Sciatic nerve (tissue), 2 donors: ENCODE measurements around the gene GNG8. TPM values are rescaled to one million over a fixed set of nuclear protein-coding genes. Genes with fewer than 3 reads are reported as not detected.
A peak's percentile ranks its signal among the peaks of the same experiment; 100 is the strongest.
"Not testable (repeated sequence)": the region's sequence is repeated elsewhere in the genome, so short reads cannot be mapped to it uniquely, and the experiment has no call there.

Experiments used
- ATAC-seq: fragments of 200-7000 bp; cut with Tn5 transposase; one replicate; pipeline ENCODE4 v1.9.1; 2020; ENCODE audit warnings: mild to moderate bottlenecking, moderate library complexity
- DNase-seq: peaks from one replicate; pipeline ENCODE4 v3.0.0-alpha.2; 2020; ENCODE audit warnings: low spot score
- intact Hi-C: fragments of 100-400 bp; cut with DNase I; formaldehyde crosslinking; loops from one replicate; pipeline ENCODE4 v1.14.2; 2022
- total RNA-seq: library from RNA; stranded (reverse); fragmentation: NEBNext Ultra II Directional; extraction: Animal tissue kit (Norgen Biotek cat#: 25700); gene quantifications from one replicate; pipeline ENCODE4 v1.2.1, GENCODE V29; 2021
- donor health status: DM: no; HTN: no; CAD: no.
- donor health status: DM: no; HTN: no; CAD: no.

GNG8 gene
- total RNA-seq, 1 donor from 2014 or later = not detected

- intact Hi-C loops = no loop called here
- no peak for DNase-seq
- ATAC-seq = no peak
These were observed 13.3 kb upstream of the GNG8 start for GRCh38 chr19:46648961-46649960.

GRCh38 chr19:46648060-46648960, 12.3 kb upstream of the GNG8 start:
- intact Hi-C loops = no loop called here
- ATAC-seq = no peak
- DNase-seq = no peak

GRCh38 chr19:46646402-46646801, 10.4 kb upstream of the GNG8 start:
- no peak for DNase-seq
- ATAC-seq = no peak
- intact Hi-C loops = no loop called here

DNA sequence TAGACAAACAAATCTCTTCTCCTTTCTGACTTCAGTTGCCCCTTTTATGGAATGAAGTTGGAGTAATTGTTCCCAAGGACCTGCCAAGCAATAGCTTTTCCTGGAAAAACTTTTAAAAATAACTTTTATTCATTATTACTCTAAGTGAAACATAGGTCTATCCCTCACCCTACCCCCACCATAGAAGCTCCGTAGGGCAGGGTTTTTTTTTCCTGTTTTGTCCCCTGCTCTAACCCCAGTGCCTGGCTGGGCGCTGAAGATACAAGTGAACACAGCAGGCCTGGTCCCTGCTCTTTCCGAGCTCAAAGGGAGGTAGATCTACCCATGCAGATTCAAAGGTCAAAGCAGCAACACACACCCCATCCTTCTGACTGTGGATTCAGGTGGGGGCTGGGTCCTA, 8.7 kb upstream of the GNG8 start:
- intact Hi-C loops = no loop called here
- DNase-seq = no peak
- ATAC-seq = peak; percentile 83

DNA sequence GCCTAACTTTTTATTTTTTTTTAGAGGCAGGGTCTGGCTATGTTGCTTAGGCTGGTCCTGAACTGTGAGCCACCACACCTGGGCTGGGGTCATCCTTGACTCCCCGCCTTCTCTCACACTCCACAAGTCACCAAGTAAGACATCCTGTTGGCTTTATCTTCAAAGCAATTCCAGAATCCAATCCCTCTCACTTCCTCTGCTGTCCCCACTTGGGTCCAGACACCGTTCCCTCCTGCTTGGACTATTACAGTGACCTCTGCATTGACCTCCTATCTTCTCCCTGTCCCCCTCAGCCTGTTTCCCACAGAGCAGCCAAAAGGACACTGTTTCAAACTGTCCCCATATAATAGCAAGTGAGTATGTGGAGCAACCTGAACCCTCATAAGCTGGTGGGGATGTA, 4.7 kb upstream of the GNG8 start:
- no peak for DNase-seq
- no peak for ATAC-seq
- intact Hi-C loops = no loop called here

GRCh38 chr19:46639358-46640182, 3.6 kb upstream of the GNG8 start:
- intact Hi-C loops = no loop called here
- DNase-seq = peak; percentile 82
- peak; percentile 53 for ATAC-seq

DNA sequence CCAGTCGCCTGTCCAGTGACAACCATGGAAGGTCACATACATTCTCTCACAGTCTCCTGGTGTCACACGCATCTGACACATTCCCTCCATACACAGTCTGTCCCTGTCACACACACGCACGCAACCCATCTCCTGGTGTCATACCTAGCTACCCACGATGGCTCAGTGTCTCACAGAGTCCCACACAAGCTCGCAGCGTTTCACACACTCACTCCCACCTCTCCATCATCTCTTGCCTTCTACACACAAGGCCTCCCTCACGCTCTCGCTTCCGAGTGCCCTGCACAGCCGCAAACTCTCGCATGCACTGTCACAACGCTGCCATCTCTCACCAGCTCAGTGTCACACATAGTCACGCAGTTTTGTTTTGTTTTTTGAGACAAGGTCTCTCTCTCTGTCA, 1.2 kb upstream of the GNG8 start:
- ATAC-seq (no peak), DNase-seq (no peak)
- intact Hi-C loops = loop anchor here (2.0 kb wide), 1 partner anchor 28 kb away; no protein-coding TSS in a partner anchor

DNA sequence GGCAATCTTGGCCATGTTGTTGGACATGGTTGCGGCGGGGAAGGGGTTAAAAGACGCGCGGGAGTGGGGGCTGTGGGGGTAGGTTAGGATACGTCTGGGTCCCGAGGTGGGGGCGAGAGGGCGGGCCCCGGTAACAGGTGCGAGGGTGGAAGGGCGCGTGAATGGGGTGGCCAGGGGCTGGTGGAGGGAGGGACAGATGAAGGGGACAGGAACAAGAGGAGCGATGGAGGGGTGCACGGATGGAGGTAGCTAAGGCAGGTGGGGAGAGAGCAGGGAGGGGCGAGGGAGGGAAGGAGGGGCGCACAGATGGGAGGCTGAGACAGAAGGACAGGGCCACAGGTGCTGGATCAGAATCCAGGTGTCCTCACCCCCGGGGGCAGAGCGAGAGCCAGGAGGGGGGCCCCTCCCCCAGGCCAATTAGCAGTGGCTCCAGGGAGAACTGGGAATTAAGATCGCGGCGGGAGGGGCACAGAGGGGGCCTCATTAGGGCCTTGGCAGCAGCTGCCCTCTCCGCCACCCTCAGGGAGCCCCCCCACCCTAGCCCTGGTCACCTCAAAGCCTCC, 1.3 kb downstream of the GNG8 start:
- ATAC-seq = no peak
- intact Hi-C loops = no loop called here
- no peak for DNase-seq

- DNase-seq (peak; percentile 92), ATAC-seq (peak; percentile 71)
- intact Hi-C loops = no loop called here
These were observed 1.9 kb downstream of the GNG8 start for GRCh38 chr19:46634045-46634655.

DNA sequence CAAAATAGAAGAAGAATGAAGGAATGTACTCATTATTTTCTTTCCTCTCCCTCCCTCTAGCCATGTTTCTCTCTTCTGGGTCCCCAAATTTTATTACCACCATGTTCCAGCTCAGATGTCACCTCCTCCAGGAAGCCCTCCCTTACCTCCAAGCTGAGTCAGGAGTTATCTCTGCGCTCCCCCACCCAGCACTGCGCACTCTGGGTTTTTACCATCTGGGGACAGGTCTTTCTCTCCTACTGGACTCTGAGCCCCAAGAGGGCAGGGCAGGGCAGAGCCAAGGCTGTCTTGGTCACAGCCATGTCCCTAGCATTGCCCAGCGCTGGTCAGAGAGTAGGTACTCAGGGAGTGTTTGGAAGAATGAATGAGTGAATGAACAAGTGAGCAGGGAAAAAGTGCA, 2.9 kb downstream of the GNG8 start:
- no peak for ATAC-seq
- DNase-seq = no peak
- intact Hi-C loops = no loop called here

DNA sequence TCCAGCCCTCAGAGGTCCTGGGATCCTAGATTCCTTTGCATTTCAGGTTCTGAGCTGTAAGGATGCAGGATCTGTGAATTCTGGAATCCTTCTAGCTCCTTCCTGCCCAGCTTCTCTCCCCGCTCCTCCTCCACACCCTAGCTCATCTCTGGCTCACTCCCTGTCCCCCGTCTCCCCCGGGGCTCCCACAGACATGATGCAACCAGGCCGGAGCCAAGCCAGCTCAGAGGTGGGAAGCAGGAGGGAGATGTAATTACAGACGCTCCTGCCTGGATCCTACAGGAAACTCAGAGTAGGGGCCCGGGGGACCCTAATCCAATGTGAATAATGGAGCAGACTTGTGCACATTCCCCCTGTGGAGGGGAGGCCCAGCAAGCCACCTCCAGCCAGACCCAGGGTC, 4.5 kb downstream of the GNG8 start:
- intact Hi-C loops = no loop called here
- ATAC-seq (peak; percentile 33), DNase-seq (no peak)

GRCh38 chr19:46630586-46631205, 5.3 kb downstream of the GNG8 start:
- DNase-seq (no peak), ATAC-seq (no peak)
- intact Hi-C loops = no loop called here

DNA sequence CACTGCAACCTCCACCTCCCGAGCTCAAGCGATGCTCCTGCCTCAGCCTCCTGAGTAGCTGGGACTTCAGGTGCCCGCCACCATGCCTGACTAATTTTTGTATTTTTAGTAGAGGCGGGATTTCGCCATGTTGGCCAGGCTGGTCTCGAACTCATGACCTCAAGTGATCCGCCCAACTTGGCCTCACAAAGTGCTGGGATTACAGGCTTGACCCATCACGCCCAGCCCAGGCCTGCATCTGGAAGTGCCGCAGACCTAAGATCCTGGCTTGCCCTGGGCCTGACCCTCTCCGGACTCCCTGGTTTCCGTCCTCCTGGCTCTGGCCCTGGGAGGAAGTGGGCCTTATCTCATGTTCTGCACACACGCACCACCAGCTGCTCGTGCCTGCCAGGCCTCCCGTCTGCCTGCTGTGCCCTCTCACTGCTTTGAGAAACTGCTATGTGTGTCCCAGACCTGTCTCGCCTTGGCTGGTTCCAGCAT, 6.4 kb downstream of the GNG8 start:
- ATAC-seq = no peak
- intact Hi-C loops = no loop called here

GRCh38 chr19:46628970-46629369, 7.0 kb downstream of the GNG8 start:
- DNase-seq, ATAC-seq, intact Hi-C loops: not testable (repeated sequence)

More for the DNA sequence above, 6.4 kb downstream of the GNG8 start:
- DNase-seq = no peak

DNA sequence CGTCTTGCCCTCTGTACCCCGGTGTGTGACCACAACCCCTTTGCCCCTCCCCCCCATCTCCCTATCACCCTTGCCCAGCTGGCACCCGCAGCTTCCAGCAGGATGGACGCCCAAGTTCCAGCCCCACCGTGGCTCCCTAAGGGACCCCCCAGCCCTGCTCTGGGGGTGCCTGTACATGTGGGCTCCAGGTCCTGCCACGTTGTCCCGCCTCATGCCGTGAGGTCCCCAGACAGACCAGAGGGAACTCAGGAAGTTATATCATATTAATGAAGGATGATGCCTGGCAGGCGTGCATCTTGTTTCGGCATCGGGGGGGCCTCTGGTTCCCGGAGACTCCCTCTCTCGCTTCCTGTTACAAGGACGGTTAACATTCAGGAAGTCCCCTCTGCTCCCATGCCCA, 9.6 kb downstream of the GNG8 start:
- intact Hi-C loops = no loop called here
- ATAC-seq = no peak
- DNase-seq = no peak

- intact Hi-C loops = no loop called here
- ATAC-seq = peak; percentile 3
- no peak for DNase-seq
These were observed 10.3 kb downstream of the GNG8 start for GRCh38 chr19:46625731-46626130.

- intact Hi-C loops = no loop called here
- ATAC-seq (peak; percentile 81), DNase-seq (peak; percentile 85)
These were observed 10.9 kb downstream of the GNG8 start, which contains the start of gene PTGIR for GRCh38 chr19:46624958-46625661. TSS of gene PTGIR (minus strand) at chr19:46625089. CDS start at chr19:46624225, 864 bp downstream.
